Measurements from ENCODE around the gene FHL3. TPM values are rescaled to one million over a fixed set of nuclear protein-coding genes. Genes with fewer than 3 reads are reported as not detected.

Gene FHL3
- total RNA-seq, 8 experiments from 2014 or later = 2.8 to 17.7 (median 8.0) TPM

GRCh38 chr1:38018864-38019343 lies 13.6 kb upstream of the FHL3 start:
- WGBS, 10 experiments = 47 to 100% (median 86%) methylated on average over 2 to 6 of the region's 6 CpGs
- Histone ChIP-seq H3K27ac (no peak overlapping the region), H3K4me3 (no peak overlapping the region), H3K4me1 (replicated peaks in 1 of 2) (peaks cover 2 to 6% of the 10 kb centered on the region in 2 donors)
- in situ Hi-C loops (cut with MboI; ENCODE audit: low pct_unique_long_range_greater_than_20kb in 2 of 9, low sequenced_read_pairs in 9 of 9, unreplicated experiment in 9 of 9) = no loop called here
- peak in 2 of 8 experiments; percentile 42 to 63 for ATAC-seq (replicated peaks in 6 of 8)

- 40 to 100% (median 83%) methylated on average over 1 to 6 of the region's 6 CpGs; no CpG with 5 or more reads in 3 of the 10 experiments for WGBS, 10 experiments
These were observed 10.8 kb upstream of the FHL3 start for GRCh38 chr1:38015978-38016725.

GRCh38 chr1:38014724-38015424 lies 9.6 kb upstream of the FHL3 start:
- H3K4me3 ChIP-seq = no peak overlapping the region
- peaks cover 14 to 15% of the 10 kb centered on the region in 2 donors for H3K4me1 ChIP-seq (replicated peaks in 1 of 2)
- no peak for ATAC-seq (replicated peaks in 6 of 8)
- H3K27ac ChIP-seq = no peak overlapping the region
- in situ Hi-C loops (cut with MboI; ENCODE audit: low pct_unique_long_range_greater_than_20kb in 2 of 9, low sequenced_read_pairs in 9 of 9, unreplicated experiment in 9 of 9) = no loop called here
- WGBS, 10 experiments = 74 to 100% (median 89%) methylated on average over 1 to 11 of the region's 11 CpGs; no CpG with 5 or more reads in 1 of the 10 experiments

More at GRCh38 chr1:38015978-38016725, 10.8 kb upstream of the FHL3 start:
- no peak for ATAC-seq (replicated peaks in 6 of 8)
- H3K27ac ChIP-seq = no peak overlapping the region
- H3K4me1 ChIP-seq (replicated peaks in 1 of 2) = peaks cover 14 to 15% of the 10 kb centered on the region in 2 donors
- no peak overlapping the region for H3K4me3 ChIP-seq
- in situ Hi-C loops (cut with MboI; ENCODE audit: low pct_unique_long_range_greater_than_20kb in 2 of 9, low sequenced_read_pairs in 9 of 9, unreplicated experiment in 9 of 9) = no loop called here

GRCh38 chr1:38014171-38014570 lies 8.9 kb upstream of the FHL3 start:
- no peak overlapping the region for H3K4me3 ChIP-seq
- in situ Hi-C loops (cut with MboI; ENCODE audit: low pct_unique_long_range_greater_than_20kb in 2 of 9, low sequenced_read_pairs in 9 of 9, unreplicated experiment in 9 of 9) = no loop called here

GRCh38 chr1:38013227-38013622 lies 7.9 kb upstream of the FHL3 start:
- peak in 1 of 8 experiments; percentile 1 for ATAC-seq (replicated peaks in 6 of 8)

More at GRCh38 chr1:38014171-38014570, 8.9 kb upstream of the FHL3 start:
- Histone ChIP-seq H3K4me1 (replicated peaks in 1 of 2) (peaks cover 14 to 15% of the 10 kb centered on the region in 2 donors), H3K27ac (no peak overlapping the region)
- no peak for ATAC-seq (replicated peaks in 6 of 8)
- WGBS, 10 experiments = 28 to 100% (median 77%) methylated on average over 1 to 4 of the region's 4 CpGs; no CpG with 5 or more reads in 4 of the 10 experiments

GRCh38 chr1:38012363-38013226 lies 7.3 kb upstream of the FHL3 start, which contains the start of gene UTP11:
Gene UTP11, plus strand, starts transcription at chr1:38012734. Its CDS starts 69 bp downstream, at chr1:38012803.
- peaks cover 14 to 15% of the 10 kb centered on the region in 2 donors for H3K4me1 ChIP-seq (replicated peaks in 1 of 2)
- WGBS, 10 experiments = 0 to 10% (median 1%) methylated on average over 2 to 44 of the region's 49 CpGs; no CpG with 5 or more reads in 1 of the 10 experiments
- H3K4me3 ChIP-seq = peak within 1 kb of the TSS; percentile 68 to 92 (median 84)
- ATAC-seq (replicated peaks in 6 of 8) = peak; percentile 87 to 98 (median 96)
- in situ Hi-C loops (cut with MboI; ENCODE audit: low pct_unique_long_range_greater_than_20kb in 2 of 9, low sequenced_read_pairs in 9 of 9, unreplicated experiment in 9 of 9) = no loop called here
- peak within 1 kb of the TSS; percentile 91 to 95 for H3K27ac ChIP-seq

More at GRCh38 chr1:38013227-38013622, 7.9 kb upstream of the FHL3 start:
- H3K27ac ChIP-seq = peak overlapping the region; percentile 91 to 95
- 0 to 47% (median 15%) methylated on average over 1 to 4 of the region's 4 CpGs; no CpG with 5 or more reads in 1 of the 10 experiments for WGBS, 10 experiments
- H3K4me3 ChIP-seq = peak overlapping the region; percentile 68 to 92 (median 84)
- H3K4me1 ChIP-seq (replicated peaks in 1 of 2) = peaks cover 14 to 15% of the 10 kb centered on the region in 2 donors
- in situ Hi-C loops (cut with MboI; ENCODE audit: low pct_unique_long_range_greater_than_20kb in 2 of 9, low sequenced_read_pairs in 9 of 9, unreplicated experiment in 9 of 9) = no loop called here

GRCh38 chr1:38009841-38010180 lies 4.5 kb upstream of the FHL3 start:
- Histone ChIP-seq H3K4me1 (replicated peaks in 1 of 2) (peaks cover 21 to 23% of the 10 kb centered on the region in 2 donors), H3K27ac (no peak overlapping the region), H3K4me3 (no peak overlapping the region)
- in situ Hi-C loops (cut with MboI; ENCODE audit: low pct_unique_long_range_greater_than_20kb in 2 of 9, low sequenced_read_pairs in 9 of 9, unreplicated experiment in 9 of 9) = no loop called here
- 72 to 100% (median 90%) methylated on average over 1 to 5 of the region's 6 CpGs; no CpG with 5 or more reads in 1 of the 10 experiments for WGBS, 10 experiments
- ATAC-seq (replicated peaks in 6 of 8) = no peak

GRCh38 chr1:38009088-38009840 lies 4.0 kb upstream of the FHL3 start:
- ATAC-seq (replicated peaks in 6 of 8) = no peak
- Histone ChIP-seq H3K27ac (no peak overlapping the region), H3K4me1 (replicated peaks in 1 of 2) (peaks cover 19 to 26% of the 10 kb centered on the region in 2 donors), H3K4me3 (no peak overlapping the region)
- 57 to 100% (median 74%) methylated on average over 2 to 8 of the region's 8 CpGs; no CpG with 5 or more reads in 1 of the 10 experiments for WGBS, 10 experiments
- in situ Hi-C loops (cut with MboI; ENCODE audit: low pct_unique_long_range_greater_than_20kb in 2 of 9, low sequenced_read_pairs in 9 of 9, unreplicated experiment in 9 of 9) = no loop called here

- 68 to 100% (median 74%) methylated on average over 2 to 7 of the region's 12 CpGs; no CpG with 5 or more reads in 4 of the 10 experiments for WGBS, 10 experiments
- Histone ChIP-seq H3K4me3 (peak overlapping the region in 2 of 5 donors; percentile 10 to 44), H3K27ac (peak overlapping the region; percentile 16 to 71), H3K4me1 (replicated peaks in 1 of 2) (peaks cover 7 to 20% of the 10 kb centered on the region in 2 donors)
- in situ Hi-C loops (cut with MboI; ENCODE audit: low pct_unique_long_range_greater_than_20kb in 2 of 9, low sequenced_read_pairs in 9 of 9, unreplicated experiment in 9 of 9) = no loop called here
- ATAC-seq (replicated peaks in 6 of 8) = peak in 4 of 8 experiments; percentile 20 to 63 (median 55)
These were observed 904 bp upstream of the FHL3 start for GRCh38 chr1:38006008-38006828.

- 0 to 80% (median 21%) methylated on average over 1 to 10 of the region's 26 CpGs; no CpG with 5 or more reads in 1 of the 10 experiments for WGBS, 10 experiments
- ATAC-seq (replicated peaks in 6 of 8) = peak in 5 of 8 experiments; percentile 1 to 45 (median 35)
- Histone ChIP-seq H3K4me3 (peak overlapping the region; percentile 39 to 56 (median 46)), H3K4me1 (replicated peaks in 1 of 2) (peaks cover 24 to 37% of the 10 kb centered on the region in 2 donors), H3K27ac (peak overlapping the region in 1 of 2 donors; percentile 74)
- in situ Hi-C loops (cut with MboI; ENCODE audit: low pct_unique_long_range_greater_than_20kb in 2 of 9, low sequenced_read_pairs in 9 of 9, unreplicated experiment in 9 of 9) = no loop called here
These were observed 818 bp downstream of the FHL3 start for GRCh38 chr1:38004284-38005108.
